Colonic mucosa (tissue), 4 donors: ENCODE data around the gene PGC. TPM values are rescaled to one million over a fixed set of nuclear protein-coding genes. Genes with fewer than 3 reads are reported as not detected.

ENCODE experiments used
- DNase-seq: peaks from one replicate; pipeline ENCODE4 v3.0.0-alpha.2; 2020
- H3K27ac ChIP-seq: fragments of 200-600 bp; one replicate; pipeline ENCODE4 v1.8.0; 2021
- H3K27me3 ChIP-seq: fragments of 200-600 bp; one replicate; pipeline ENCODE4 v1.8.0; 2021
- H3K36me3 ChIP-seq: fragments of 200-600 bp; one replicate; pipeline ENCODE4 v1.8.0; 2021
- H3K4me1 ChIP-seq: fragments of 200-600 bp; one replicate; pipeline ENCODE4 v1.8.0; 2021; ENCODE audit warnings: mild to moderate bottlenecking
- H3K4me3 ChIP-seq: fragments of 200-600 bp; one replicate; pipeline ENCODE4 v1.8.0; 2021
- H3K9ac ChIP-seq, 2 donors: one replicate each; pipeline ENCODE4 v1.7.0; 2013; ENCODE audit warnings: control low read depth in 2 of 2, low read depth in 2 of 2, low read length in 2 of 2
- H3K9me3 ChIP-seq: fragments of 200-600 bp; one replicate; pipeline ENCODE4 v1.8.0; 2021
- intact Hi-C: fragments of 100-400 bp; cut with DNase I; formaldehyde crosslinking; loops from one replicate; pipeline ENCODE4 v1.14.1; 2022
- total RNA-seq, 2 donors: library from RNA; stranded (reverse); fragmentation: NEBNext Ultra II Directional in 1 of 2; extraction: Animal tissue kit (Norgen Biotek cat#: 25700) in 1 of 2; gene quantifications; one replicate each; pipeline ENCODE4 v1.2.1, GENCODE V29; 2021
- TF ChIP-seq, protein P1 (sequence below): fragments of 200-600 bp; IDR thresholded peaks from one replicate; pipeline ENCODE4 v1.8.0; 2022; ENCODE audit warnings: antibody characterized with exemption, mild to moderate bottlenecking
- donor health status: healthy.
- donor health status: DM: no; HTN: no; CAD: no.
- donor health status: DM: no; HTN: no; CAD: no.

PGC gene
- total RNA-seq, 2 donors from 2014 or later = 1.7 TPM; not detected in 1

DNA sequence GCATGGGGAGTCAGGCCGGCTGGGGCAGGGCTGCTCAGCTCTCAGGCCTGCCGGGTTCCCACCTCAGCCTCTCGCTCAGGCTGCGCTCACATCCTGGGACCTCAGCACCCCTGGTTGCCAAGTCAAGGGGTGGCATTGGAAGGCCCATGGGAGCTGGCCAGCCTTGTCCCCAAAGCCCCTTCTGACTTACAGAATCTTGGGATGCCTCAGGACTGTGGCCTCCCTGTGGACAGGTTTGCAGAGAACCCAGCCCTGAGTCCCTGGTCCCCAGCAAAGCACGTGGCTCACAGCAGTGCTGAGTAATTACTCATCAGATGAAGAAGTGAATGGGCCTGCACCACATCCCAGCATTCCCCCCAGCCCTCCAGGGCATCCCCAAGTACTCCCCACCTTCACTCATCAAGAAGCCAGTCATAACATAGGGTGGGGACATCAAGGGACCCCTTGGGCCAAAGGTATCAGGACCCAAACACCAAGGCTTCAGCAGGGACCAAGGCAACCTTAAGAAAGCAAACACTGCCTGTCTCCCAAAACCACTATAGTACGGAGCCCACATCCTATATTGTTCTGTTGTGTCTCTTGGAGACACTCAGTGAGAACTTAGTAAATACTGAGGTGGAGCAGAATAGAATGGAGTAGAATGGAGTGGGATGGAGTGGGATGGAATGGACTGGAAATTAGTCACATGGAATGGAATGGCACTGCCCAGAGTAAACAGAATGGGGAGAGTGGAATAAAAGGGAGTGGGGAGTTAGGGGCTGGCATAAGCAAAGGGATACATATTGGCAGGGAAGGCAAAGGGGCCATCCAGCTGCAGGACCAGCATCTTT lies 3.6 kb downstream of the PGC start:
- H3K4me3 ChIP-seq = no peak overlapping the region

DNA sequence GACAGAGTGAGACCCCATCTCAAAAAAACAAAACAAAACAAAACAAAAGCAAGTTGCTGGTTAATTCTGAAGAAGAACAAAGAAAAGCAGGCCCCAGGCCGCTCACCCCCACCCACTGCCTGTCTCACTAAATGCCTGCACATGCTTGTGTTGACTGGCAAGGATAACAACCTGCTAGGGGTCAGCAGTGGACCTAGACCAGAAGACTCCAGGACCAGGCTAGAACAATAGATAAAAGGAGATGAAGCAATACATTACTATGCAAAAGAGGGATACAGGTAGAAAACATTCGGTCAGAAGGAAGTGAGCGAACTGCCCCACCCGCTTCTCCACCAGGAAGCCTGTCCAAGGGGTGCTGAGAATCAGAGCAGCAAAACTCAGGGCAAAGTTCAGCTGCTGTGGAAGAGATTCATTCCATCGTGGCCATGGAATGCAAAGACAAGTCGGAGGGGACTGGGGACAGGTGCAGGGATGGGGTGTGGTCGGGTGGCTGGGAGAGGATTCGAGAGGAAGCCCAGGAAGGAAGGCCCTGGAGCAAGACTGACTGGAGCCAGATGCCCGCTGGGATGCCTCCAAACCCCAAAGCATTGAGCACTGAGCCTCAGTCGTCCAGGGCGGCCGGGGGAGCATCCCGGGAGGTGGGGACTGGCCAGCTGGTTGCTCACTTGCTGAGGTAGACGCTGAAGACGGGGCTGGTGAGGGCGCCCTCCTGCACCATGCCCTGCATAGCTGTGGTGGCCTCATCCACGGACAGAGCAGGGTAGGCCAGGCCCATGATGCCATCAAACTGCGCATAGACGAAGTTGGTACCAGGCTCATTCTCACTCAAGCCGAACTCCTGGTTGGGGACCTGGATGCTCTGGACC lies 5.3 kb downstream of the PGC start:
- Histone ChIP-seq H3K9ac (peak overlapping the region in 1 of 2 donors; percentile 68), H3K9me3 (no peaks in the 10 kb centered on the region), H3K27me3 (no peaks in the 10 kb centered on the region), H3K27ac (peak overlapping the region; percentile 86), H3K36me3 (no peaks in the 10 kb centered on the region), H3K4me1 (no peaks in the 10 kb centered on the region), H3K4me3 (no peak overlapping the region)
- peak; percentile 84 for DNase-seq
- TF ChIP-seq, protein P1, sequence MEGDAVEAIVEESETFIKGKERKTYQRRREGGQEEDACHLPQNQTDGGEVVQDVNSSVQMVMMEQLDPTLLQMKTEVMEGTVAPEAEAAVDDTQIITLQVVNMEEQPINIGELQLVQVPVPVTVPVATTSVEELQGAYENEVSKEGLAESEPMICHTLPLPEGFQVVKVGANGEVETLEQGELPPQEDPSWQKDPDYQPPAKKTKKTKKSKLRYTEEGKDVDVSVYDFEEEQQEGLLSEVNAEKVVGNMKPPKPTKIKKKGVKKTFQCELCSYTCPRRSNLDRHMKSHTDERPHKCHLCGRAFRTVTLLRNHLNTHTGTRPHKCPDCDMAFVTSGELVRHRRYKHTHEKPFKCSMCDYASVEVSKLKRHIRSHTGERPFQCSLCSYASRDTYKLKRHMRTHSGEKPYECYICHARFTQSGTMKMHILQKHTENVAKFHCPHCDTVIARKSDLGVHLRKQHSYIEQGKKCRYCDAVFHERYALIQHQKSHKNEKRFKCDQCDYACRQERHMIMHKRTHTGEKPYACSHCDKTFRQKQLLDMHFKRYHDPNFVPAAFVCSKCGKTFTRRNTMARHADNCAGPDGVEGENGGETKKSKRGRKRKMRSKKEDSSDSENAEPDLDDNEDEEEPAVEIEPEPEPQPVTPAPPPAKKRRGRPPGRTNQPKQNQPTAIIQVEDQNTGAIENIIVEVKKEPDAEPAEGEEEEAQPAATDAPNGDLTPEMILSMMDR = no peak
- intact Hi-C loops = no loop called here

More for the DNA sequence above, 3.6 kb downstream of the PGC start:
- intact Hi-C loops = no loop called here
- no peaks in the 10 kb centered on the region for H3K9me3 ChIP-seq
- H3K27me3 ChIP-seq = no peaks in the 10 kb centered on the region
- no peaks in the 10 kb centered on the region for H3K4me1 ChIP-seq
- TF ChIP-seq, protein P1 = no peak
- no peak overlapping the region for H3K27ac ChIP-seq
- no peak overlapping the region for H3K9ac ChIP-seq
- H3K36me3 ChIP-seq = no peaks in the 10 kb centered on the region
- DNase-seq = no peak

DNA sequence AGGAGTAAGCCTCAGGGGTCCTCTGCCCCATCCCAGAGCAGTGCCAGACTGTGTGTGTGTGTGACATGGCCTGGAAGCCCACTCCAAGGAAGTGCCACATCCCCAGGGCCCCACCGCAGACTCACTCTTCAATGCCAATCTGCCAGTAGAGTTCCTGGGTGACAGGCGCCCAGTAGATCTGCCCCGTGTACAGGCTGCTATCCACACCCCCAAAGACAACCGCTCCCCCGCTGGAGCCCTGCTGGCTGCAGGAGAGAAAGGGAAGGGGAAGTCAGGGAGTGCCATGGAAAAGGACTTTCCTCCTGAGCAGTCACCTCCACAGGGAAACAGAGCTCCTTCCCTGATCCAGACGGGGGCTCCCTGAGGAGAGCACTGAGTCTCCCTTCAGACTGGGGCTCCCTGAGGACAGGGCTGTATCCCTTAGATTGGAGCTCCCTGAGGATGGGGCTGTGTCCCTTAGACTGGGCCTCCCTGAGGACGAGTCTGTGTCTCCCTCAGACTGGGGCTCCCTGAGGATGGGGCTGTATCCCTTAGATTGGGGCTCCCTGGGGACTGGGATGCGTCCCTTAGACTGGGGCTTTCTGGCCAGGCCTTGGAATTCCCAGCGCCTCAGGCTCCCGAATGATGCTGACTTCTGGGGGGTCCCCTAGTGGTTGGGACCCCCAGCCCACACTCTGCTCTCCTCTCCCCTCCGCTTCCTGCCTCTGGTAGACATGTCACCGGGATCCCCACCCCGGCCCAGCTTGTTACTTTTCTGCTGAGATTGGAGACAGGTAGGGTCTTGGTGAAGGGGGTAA lies 6.6 kb downstream of the PGC start:
- DNase-seq = no peak
- Histone ChIP-seq H3K4me3 (no peak overlapping the region), H3K36me3 (no peaks in the 10 kb centered on the region), H3K27me3 (no peaks in the 10 kb centered on the region), H3K9me3 (no peaks in the 10 kb centered on the region), H3K9ac (peak overlapping the region; percentile 3 to 68), H3K4me1 (peaks cover 4% of the 10 kb centered on the region), H3K27ac (peak overlapping the region; percentile 86)
- TF ChIP-seq, protein P1 = no peak
- intact Hi-C loops = no loop called here

DNA sequence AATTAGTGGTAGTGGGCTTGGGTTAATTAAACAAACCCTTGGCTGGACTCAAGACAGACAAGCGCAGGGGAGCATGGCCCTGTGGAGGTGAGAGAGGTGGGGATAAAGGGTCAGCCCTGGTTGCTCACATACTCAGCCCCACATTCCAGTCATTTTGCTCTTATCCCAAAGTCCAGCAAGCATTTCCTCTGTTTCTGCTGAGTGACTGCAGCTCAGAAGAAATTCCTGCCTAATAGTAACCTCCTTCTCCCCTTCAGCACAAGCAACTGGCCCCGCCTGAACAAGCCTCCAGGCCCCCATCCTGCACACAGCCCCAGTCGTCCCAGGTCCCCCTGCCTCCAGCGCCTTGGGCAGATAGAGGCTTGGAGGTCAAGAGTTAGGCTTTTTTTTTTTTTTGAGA lies 8.2 kb downstream of the PGC start:
- TF ChIP-seq, protein P1 = no peak
- Histone ChIP-seq H3K9ac (no peak overlapping the region), H3K9me3 (no peaks in the 10 kb centered on the region), H3K4me1 (peaks cover 4% of the 10 kb centered on the region), H3K4me3 (no peak overlapping the region), H3K27me3 (no peaks in the 10 kb centered on the region), H3K27ac (no peak overlapping the region), H3K36me3 (no peaks in the 10 kb centered on the region)
- intact Hi-C loops = loop anchor here (5.0 kb wide), 1 partner anchor 38 kb away; the partner anchor contains the start of gene FRS3
- DNase-seq = no peak

DNA sequence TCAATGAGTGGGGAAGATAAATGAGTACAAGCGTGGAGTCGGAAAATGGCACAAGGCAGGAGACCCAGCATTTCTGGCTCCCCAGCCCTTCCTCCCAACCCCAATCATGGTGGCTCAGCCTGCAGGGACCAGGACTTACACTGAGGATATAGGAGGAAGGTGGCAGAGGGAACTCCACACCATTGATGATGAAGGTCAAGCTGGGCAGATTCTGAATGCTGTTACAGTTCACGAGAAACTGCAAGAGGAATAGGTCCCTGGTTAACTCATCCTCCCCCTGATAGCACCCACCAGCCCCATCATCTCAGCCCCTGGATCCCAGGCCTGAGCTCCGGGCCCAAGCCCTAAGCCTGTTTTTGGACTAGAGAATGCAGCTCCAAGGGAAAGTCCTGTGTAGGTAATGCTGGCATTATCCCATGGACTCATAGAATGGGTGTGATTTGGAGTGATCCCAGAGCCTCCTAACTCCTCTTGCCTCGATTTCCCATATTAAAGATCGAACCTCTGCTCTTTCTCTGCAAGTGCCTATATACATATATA lies 9.5 kb downstream of the PGC start:
- Histone ChIP-seq H3K9me3 (no peaks in the 10 kb centered on the region), H3K4me3 (no peak overlapping the region), H3K27me3 (no peaks in the 10 kb centered on the region), H3K4me1 (peaks cover 7% of the 10 kb centered on the region), H3K27ac (no peak overlapping the region), H3K36me3 (no peaks in the 10 kb centered on the region), H3K9ac (no peak overlapping the region)
- TF ChIP-seq, protein P1 = no peak
- no peak for DNase-seq
- intact Hi-C loops = loop anchor here (5.0 kb wide), 1 partner anchor 40 kb away; the partner anchor contains the start of gene FRS3
